H1 (cell line): ENCODE data around the gene GLRX3. TPM values are rescaled to one million over a fixed set of nuclear protein-coding genes. Genes with fewer than 3 reads are reported as not detected.
A peak's percentile ranks its signal among the peaks of the same experiment; 100 is the strongest.

Experiments used
- ASH2L ChIP-seq: fragments of 200-600, 300-600 bp; sonication (generic); IDR thresholded peaks from one replicate; pipeline ENCODE4 v1.7.1; 2017; ENCODE audit warnings: low read length
- ATF2 ChIP-seq: IDR thresholded peaks from 2 replicates; pipeline ENCODE4 v1.6.1; 2012; ENCODE audit warnings: low read length, inconsistent platforms
- BRCA1 ChIP-seq: IDR thresholded peaks from 2 replicates; pipeline ENCODE4 v1.6.1; 2012; ENCODE audit warnings: low read depth, low read length, improper control_type of control experiment
- CHD2 ChIP-seq: IDR thresholded peaks from 2 replicates; pipeline ENCODE4 v1.6.1; 2012; ENCODE audit warnings: low read length, improper control_type of control experiment
- CTCF ChIP-seq, 3 experiments: IDR thresholded peaks; 1 replicate in 2 of 3; 2 replicates in 1 of 3; pipeline versions ENCODE4 v1.5.1 to v1.6.1; 2011; ENCODE audit warnings: low read length in 3 of 3, mild to moderate bottlenecking in 3 of 3, inconsistent platforms in 2 of 3, low read depth in 1 of 3, moderate library complexity in 1 of 3; ENCODE audit not compliant: insufficient read depth in 1 of 3; ENCODE audit errors: control extremely low read depth in 1 of 3
- EZH2 ChIP-seq: fragments of 200-600 bp; sonication (generic); IDR thresholded peaks from 2 replicates; pipeline ENCODE4 v1.7.1; 2012; ENCODE audit warnings: low read depth, mild to moderate bottlenecking, moderate library complexity, low read length, inconsistent platforms; ENCODE audit not compliant: severe bottlenecking
- HDAC2 ChIP-seq, 2 experiments: fragments of 300-600 bp in 1 of 2; sonication (generic) in 1 of 2; IDR thresholded peaks; 2 replicates each; pipeline ENCODE4 v1.6.1; 2011 to 2012; ENCODE audit warnings: low read depth in 2 of 2, low read length in 2 of 2, mild to moderate bottlenecking in 2 of 2, moderate library complexity in 2 of 2, borderline replicate concordance in 1 of 2, inconsistent platforms in 1 of 2
- KDM1A ChIP-seq: fragments of 200-600, 300-600 bp; sonication (generic); IDR thresholded peaks from 2 replicates; pipeline ENCODE4 v1.7.1; 2016; ENCODE audit warnings: mild to moderate bottlenecking, low read length, borderline replicate concordance
- KDM4A ChIP-seq: IDR thresholded peaks from one replicate; pipeline ENCODE4 v1.7.1; 2012; ENCODE audit warnings: low read depth, mild to moderate bottlenecking, moderate library complexity, low read length, inconsistent platforms; ENCODE audit not compliant: severe bottlenecking
- POU5F1 ChIP-seq: IDR thresholded peaks from 2 replicates; pipeline ENCODE4 v1.6.1; 2011; ENCODE audit warnings: low read depth, mild to moderate bottlenecking, low read length, moderate library complexity
- RAD21 ChIP-seq, 2 experiments: IDR thresholded peaks in 1 of 2; conservative IDR thresholded peaks in 1 of 2; 2 replicates each; pipeline ENCODE4 v1.6.1; 2011; ENCODE audit warnings: low read depth in 2 of 2, low read length in 2 of 2, improper control_type of control experiment in 1 of 2, inconsistent platforms in 1 of 2, mild to moderate bottlenecking in 1 of 2, moderate library complexity in 1 of 2
- SAP30 ChIP-seq: fragments of 300-600 bp; sonication (generic); IDR thresholded peaks from 2 replicates; pipeline ENCODE4 v1.7.1; 2012; ENCODE audit warnings: low read length, moderate library complexity, mild to moderate bottlenecking, inconsistent platforms; ENCODE audit not compliant: insufficient read depth, insufficient replicate concordance
- SIN3A ChIP-seq, 2 experiments: IDR thresholded peaks in 1 of 2; conservative IDR thresholded peaks in 1 of 2; 2 replicates each; pipeline ENCODE4 v1.6.1; 2011 to 2012; ENCODE audit warnings: low read length in 2 of 2, improper control_type of control experiment in 1 of 2, low read depth in 1 of 2, mild to moderate bottlenecking in 1 of 2
- TAF7 ChIP-seq: optimal IDR thresholded peaks from 2 replicates; pipeline ENCODE3; 2011; ENCODE audit warnings: low read depth, mild to moderate bottlenecking, inconsistent platforms, low read length, moderate library complexity, borderline replicate concordance
- TBP ChIP-seq: IDR thresholded peaks from 2 replicates; pipeline ENCODE4 v1.6.1; 2011; ENCODE audit warnings: low read depth, low read length, improper control_type of control experiment
- TCF12 ChIP-seq: IDR thresholded peaks from 2 replicates; pipeline ENCODE4 v1.6.1; 2011; ENCODE audit warnings: low read depth, mild to moderate bottlenecking, low read length
- USF2 ChIP-seq: IDR thresholded peaks from 2 replicates; pipeline ENCODE4 v1.6.1; 2011; ENCODE audit warnings: low read length, improper control_type of control experiment
- YY1 ChIP-seq: IDR thresholded peaks from 2 replicates; pipeline ENCODE4 v1.6.1; 2011; ENCODE audit warnings: low read depth, mild to moderate bottlenecking, low read length
- polyA plus RNA-seq, 7 experiments: library from polyadenylated mRNA; depleted of rRNA in 3 of 7; stranded (reverse) in 5 of 7; unstranded in 2 of 7; fragments of >200 nt in 5 of 7; fragments of 200-250 nt in 2 of 7; gene quantifications; 1 replicate in 5 of 7; 2 replicates in 1 of 7; 4 replicates in 1 of 7; pipeline versions ENCODE4 v1.2.1 to v1.2.3, GENCODE V29; 2011 to 2013; ENCODE audit warnings: missing spikeins in 2 of 7, mixed read lengths in 2 of 7
- total RNA-seq: library from RNA; stranded (reverse); fragmentation: NEBNext Ultra II Directional; extraction: Animal tissue kit (Norgen Biotek cat#: 25700); gene quantifications from 2 replicates; pipeline ENCODE4 v1.2.1, GENCODE V29; 2021

The GLRX3 gene
- total and polyA plus RNA-seq, 2 of the 8 experiments (the other 6 are each of a cell fraction or from before 2014, with no cell fraction given), result 59.9 to 157 TPM

- TF ChIP-seq ASH2L (no peak), TCF12 (no peak), CTCF (IDR thresholded peaks at IDR 0.05; ENCODE audit: control extremely low read depth in 1 of 3, insufficient read depth in 1 of 3, low read depth in 1 of 3, low read length in 3 of 3) (peak in 2 of 3 experiments; percentile 62 to 80; a peak in 3 of 4 replicates), KDM1A (no peak), SIN3A (conservative IDR thresholded peaks at IDR 0.05 in 1 of 2, IDR thresholded peaks at IDR 0.05 in 1 of 2; ENCODE audit: low read depth in 1 of 2, low read length in 2 of 2) (0 out of 4 replicates have a peak, but pooled peaks of 1 of the 2 experiments have one; percentile 47), ATF2 (no peak), USF2 (no peak), KDM4A (no peak), TAF7 (no peak), HDAC2 (IDR thresholded peaks at IDR 0.05; ENCODE audit: borderline replicate concordance in 1 of 2, low read depth in 2 of 2, low read length in 2 of 2) (0 out of 4 replicates have a peak, but pooled peaks of 1 of the 2 experiments have one; percentile 17), POU5F1 (no peak), BRCA1 (no peak), CHD2 (no peak), RAD21 (IDR thresholded peaks at IDR 0.05 in 1 of 2, conservative IDR thresholded peaks at IDR 0.05 in 1 of 2; ENCODE audit: low read depth in 2 of 2, low read length in 2 of 2) (peak; percentile 42 to 62; a peak in 3 of 4 replicates), SAP30 (no peak), TBP (no peak), YY1 (no peak), EZH2 (no peak)
Observed at GRCh38 chr10:130109796-130110245, 26.4 kb upstream of the GLRX3 start (continued).
